Right lobe of liver (tissue), 6 donors: ENCODE measurements around the gene CD2BP2. TPM values are rescaled to one million over a fixed set of nuclear protein-coding genes. Genes with fewer than 3 reads are reported as not detected.

Experiments
- ATAC-seq, 4 donors: fragments of 200-7000 bp; cut with Tn5 transposase; one replicate each; pipeline ENCODE4 v1.9.1; 2020; ENCODE audit warnings: mild to moderate bottlenecking in 4 of 4, moderate library complexity in 4 of 4
- DNase-seq, 3 donors: peaks; one replicate each; pipeline ENCODE4 v3.0.0-alpha.2; 2020
- H3K27ac ChIP-seq, 3 donors: fragments of 200-600 bp; one replicate each; pipeline ENCODE4 v1.8.0; 2022
- H3K27me3 ChIP-seq, 2 donors: fragments of 200-600 bp; one replicate each; pipeline ENCODE4 v1.8.0; 2022
- H3K36me3 ChIP-seq, 4 donors: fragments of 200-600 bp; sonication (generic) in 1 of 4; one replicate each; pipeline versions ENCODE4 v1.5.1 to v1.8.0; 2017 to 2022; ENCODE audit warnings: control low read depth in 1 of 4
- H3K4me1 ChIP-seq, 4 donors: fragments of 200-600 bp; sonication (generic) in 1 of 4; one replicate each; pipeline versions ENCODE4 v1.5.1 to v1.8.0; 2017 to 2022; ENCODE audit warnings: control low read depth in 1 of 4
- H3K4me3 ChIP-seq, 3 donors: fragments of 200-600 bp; one replicate each; pipeline ENCODE4 v1.8.0; 2022
- H3K9me3 ChIP-seq, 4 donors: fragments of 200-600 bp; sonication (generic) in 1 of 4; one replicate each; pipeline versions ENCODE4 v1.5.1 to v1.8.0; 2017 to 2022; ENCODE audit warnings: control low read depth in 1 of 4
- CTCF ChIP-seq, 4 donors: fragments of 200-600 bp in 3 of 4; fragments of 450-650 bp in 1 of 4; IDR thresholded peaks; one replicate each; pipeline versions ENCODE4 v1.5.1 to v1.8.0; 2016 to 2022; ENCODE audit warnings: antibody characterized with exemption in 4 of 4, mild to moderate bottlenecking in 2 of 4
- POLR2A ChIP-seq: fragments of 450-650 bp; IDR thresholded peaks from one replicate; pipeline ENCODE4 v1.6.1; 2017; ENCODE audit warnings: antibody characterized with exemption, mild to moderate bottlenecking
- WGBS: methylation state at CpG from one replicate; pipeline ENCODE4 v1.1.6; 2018; ENCODE audit warnings: low coverage, low lambda C conversion rate; ENCODE audit not compliant: insufficient coverage; ENCODE audit errors: missing lambda C conversion rate; 5-methylcytosine and 5-hydroxymethylcytosine counted together
- intact Hi-C, 2 donors: fragments of 100-400 bp; cut with DNase I; formaldehyde crosslinking; loops; one replicate each; pipeline versions ENCODE4 v1.11.2 to v1.14.1; 2022
- total RNA-seq, 6 experiments: library from RNA; depleted of rRNA in 2 of 6; stranded (reverse); fragments of >200 nt in 2 of 6; fragmentation: NEBNext Ultra II Directional in 3 of 6; extraction: Animal tissue kit (Norgen Biotek cat#: 25700) in 3 of 6; gene quantifications; one replicate each; pipeline versions ENCODE4 v1.1.0 to v1.2.4, GENCODE V29; 2016 to 2023
- donor health status: DM: no; HTN: yes; CAD: no.
- donor health status: DM: no; HTN: no; CAD: no.
- donor health status: DM: no; HTN: no; CAD: no.
- donor health status: DM: no; HTN: yes; CAD: no.
- donor health status: DM: no; HTN: yes; CAD: no.

Gene CD2BP2
- total RNA-seq, 6 experiments from 2014 or later, result 14.8 to 23.8 (median 18.2) TPM

- DNase-seq (no peak), ATAC-seq (no peak)
- Histone ChIP-seq H3K9me3 (no peaks in the 10 kb centered on the region), H3K27ac (peak overlapping the region in 2 of 3 donors; percentile 26 to 34), H3K27me3 (no peaks in the 10 kb centered on the region), H3K4me3 (no peak overlapping the region), H3K4me1 (peaks cover 0 to 43% (median 19%) of the 10 kb centered on the region in 4 donors), H3K36me3 (peaks cover 0 to 11% (median 0%) of the 10 kb centered on the region in 4 donors)
- WGBS, result 82% methylated on average over 5 of the region's 14 CpGs
- TF ChIP-seq POLR2A (no peak), CTCF (IDR thresholded peaks at IDR 0.05) (no peak)
- intact Hi-C loops, result no loop called here
These were observed 2.4 kb downstream of the CD2BP2 start for GRCh38 chr16:30352488-30353401.

- DNase-seq (peak; percentile 82 to 93 (median 88)), ATAC-seq (peak; percentile 56 to 69 (median 60))
- Histone ChIP-seq H3K27ac (peak overlapping the region in 2 of 3 donors; percentile 26 to 34), H3K36me3 (peaks cover 0 to 17% (median 0%) of the 10 kb centered on the region in 4 donors), H3K4me1 (peaks cover 0 to 39% (median 17%) of the 10 kb centered on the region in 4 donors), H3K27me3 (no peaks in the 10 kb centered on the region), H3K4me3 (no peak overlapping the region), H3K9me3 (no peaks in the 10 kb centered on the region)
- 46% methylated on average over 6 of the region's 11 CpGs for WGBS
- intact Hi-C loops, result no loop called here
- no peak for TF ChIP-seq CTCF (IDR thresholded peaks at IDR 0.05)
- TF ChIP-seq POLR2A, result peak; percentile 20
These were observed 3.3 kb downstream of the CD2BP2 start for GRCh38 chr16:30351586-30352419.

- Histone ChIP-seq H3K36me3 (peaks cover 0 to 22% (median under 1%) of the 10 kb centered on the region in 4 donors), H3K27me3 (no peaks in the 10 kb centered on the region), H3K4me3 (no peak overlapping the region), H3K4me1 (peaks cover 0 to 33% (median 13%) of the 10 kb centered on the region in 4 donors), H3K27ac (no peak overlapping the region), H3K9me3 (no peaks in the 10 kb centered on the region)
- no peak for TF ChIP-seq POLR2A
- no peak for TF ChIP-seq CTCF (IDR thresholded peaks at IDR 0.05)
- 89% methylated on average over 10 of the region's 15 CpGs for WGBS
- DNase-seq, result peak in 1 of 3 donors; percentile 17
- intact Hi-C loops, result no loop called here
- no peak for ATAC-seq
These were observed 4.1 kb downstream of the CD2BP2 start for GRCh38 chr16:30351001-30351441.

GRCh38 chr16:30350134-30350871, 4.8 kb downstream of the CD2BP2 start:
- ATAC-seq (no peak), DNase-seq (peak in 1 of 3 donors; percentile 17)
- Histone ChIP-seq H3K27me3 (no peaks in the 10 kb centered on the region), H3K4me3 (no peak overlapping the region), H3K9me3 (no peaks in the 10 kb centered on the region), H3K27ac (no peak overlapping the region), H3K36me3 (peaks cover 0 to 29% (median 4%) of the 10 kb centered on the region in 4 donors), H3K4me1 (peaks cover 0 to 27% (median 11%) of the 10 kb centered on the region in 4 donors)
- intact Hi-C loops, result no loop called here
- TF ChIP-seq CTCF (IDR thresholded peaks at IDR 0.05) (no peak), POLR2A (no peak)
- WGBS, result 64% methylated on average over 3 of the region's 3 CpGs
